Measurements from ENCODE around the gene GPRC5C. TPM values are rescaled to one million over a fixed set of nuclear protein-coding genes. Genes with fewer than 3 reads are reported as not detected.

GPRC5C gene
- total and polyA plus RNA-seq, 2 donors (not counting 3 experiments of a cell fraction or from before 2014, with no cell fraction given) = not detected

DNA sequence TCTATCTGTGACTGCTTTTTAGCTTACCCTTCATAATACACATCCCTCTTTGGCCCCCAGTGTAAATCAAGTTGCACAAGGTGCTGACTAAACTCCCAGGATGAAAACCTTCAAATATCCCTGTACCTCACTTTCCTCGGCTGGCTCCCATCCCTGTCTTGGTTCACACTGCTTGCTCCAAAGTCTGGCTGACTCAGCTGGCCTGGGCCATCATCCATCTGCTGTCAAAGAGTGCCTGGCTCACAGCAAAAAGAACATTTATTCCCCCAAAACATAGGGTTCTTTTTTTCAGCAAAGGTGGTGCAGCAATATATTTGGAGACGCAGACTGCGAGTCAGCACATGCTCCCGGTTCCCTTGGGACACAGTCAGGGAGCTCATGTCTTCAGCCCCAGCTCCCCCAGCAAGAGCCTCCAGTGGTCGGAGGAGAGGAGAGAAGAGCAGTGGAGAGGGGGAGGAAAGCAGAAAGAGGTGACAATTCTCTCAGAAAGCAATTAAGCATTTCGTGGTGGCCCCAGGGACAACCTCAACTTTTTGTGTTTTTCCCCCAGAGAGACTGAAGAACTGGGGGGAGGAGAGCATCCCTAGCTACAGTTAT is 38.4 kb upstream of the GPRC5C start:
- Histone ChIP-seq H3K4me2 (ENCODE audit: insufficient read depth, low read length) (no peak overlapping the region), H3K9me3 (replicated peaks; ENCODE audit: control insufficient read depth, insufficient read depth, low read length) (no peaks in the 10 kb centered on the region), H3K9me1 (replicated peaks; ENCODE audit: control insufficient read depth, extremely low read depth, insufficient read depth, low read length) (no peaks in the 10 kb centered on the region), H3K9ac (replicated peaks; ENCODE audit: extremely low read depth, insufficient read depth, low read length) (no peak overlapping the region), H3K4me3 (replicated peaks in 1 of 3; ENCODE audit: insufficient read depth in 1 of 3, low read depth in 1 of 3, low read length in 3 of 3) (no peak overlapping the region), H3K36me3 (ENCODE audit: control insufficient read depth in 2 of 2, extremely low read depth in 1 of 2, insufficient read depth in 2 of 2, low read length in 2 of 2) (no peaks in the 10 kb centered on the region), H4K20me1 (replicated peaks; ENCODE audit: control insufficient read depth, extremely low read depth, insufficient read depth, low read length) (no peaks in the 10 kb centered on the region), H3K27ac (ENCODE audit: insufficient read depth, low read depth, low read length) (no peak overlapping the region), H3K4me1 (ENCODE audit: control insufficient read depth, extremely low read depth, insufficient read depth, low read length) (no peaks in the 10 kb centered on the region), H3K27me3 (ENCODE audit: control insufficient read depth in 2 of 2, insufficient read depth in 2 of 2, low read length in 2 of 2) (no peaks in the 10 kb centered on the region), H2AFZ (ENCODE audit: low read depth, low read length) (no peak overlapping the region), H3K79me2 (ENCODE audit: control insufficient read depth, insufficient read depth, low read length) (no peaks in the 10 kb centered on the region)
- intact Hi-C loops (cut with micrococcal nuclease) (no loop called here), dilution Hi-C loops (cut with MboI; ENCODE audit: extremely low pct_ligation_motif_present, low sequenced_read_pairs) (no loop called here)
- no peak for FAIRE-seq
- CTCF ChIA-PET = interaction anchor here (5.3 kb wide), 1 partner anchor 13 kb away, joined by 32 read pairs; no protein-coding TSS in a partner anchor
- TF ChIP-seq POLR2A (IDR thresholded peaks at IDR 0.05; ENCODE audit: low read depth, low read length) (no peak), EZH2 (IDR thresholded peaks at IDR 0.05; ENCODE audit: borderline replicate concordance, low read depth, low read length, severe bottlenecking) (no peak), MYC (IDR thresholded peaks at IDR 0.05; ENCODE audit: low read depth, low read length) (no peak), GATA2 (IDR thresholded peaks at IDR 0.05; ENCODE audit: insufficient read depth, insufficient read length, low read depth, low read length) (no peak)
- TF ChIP-seq, protein P1, sequence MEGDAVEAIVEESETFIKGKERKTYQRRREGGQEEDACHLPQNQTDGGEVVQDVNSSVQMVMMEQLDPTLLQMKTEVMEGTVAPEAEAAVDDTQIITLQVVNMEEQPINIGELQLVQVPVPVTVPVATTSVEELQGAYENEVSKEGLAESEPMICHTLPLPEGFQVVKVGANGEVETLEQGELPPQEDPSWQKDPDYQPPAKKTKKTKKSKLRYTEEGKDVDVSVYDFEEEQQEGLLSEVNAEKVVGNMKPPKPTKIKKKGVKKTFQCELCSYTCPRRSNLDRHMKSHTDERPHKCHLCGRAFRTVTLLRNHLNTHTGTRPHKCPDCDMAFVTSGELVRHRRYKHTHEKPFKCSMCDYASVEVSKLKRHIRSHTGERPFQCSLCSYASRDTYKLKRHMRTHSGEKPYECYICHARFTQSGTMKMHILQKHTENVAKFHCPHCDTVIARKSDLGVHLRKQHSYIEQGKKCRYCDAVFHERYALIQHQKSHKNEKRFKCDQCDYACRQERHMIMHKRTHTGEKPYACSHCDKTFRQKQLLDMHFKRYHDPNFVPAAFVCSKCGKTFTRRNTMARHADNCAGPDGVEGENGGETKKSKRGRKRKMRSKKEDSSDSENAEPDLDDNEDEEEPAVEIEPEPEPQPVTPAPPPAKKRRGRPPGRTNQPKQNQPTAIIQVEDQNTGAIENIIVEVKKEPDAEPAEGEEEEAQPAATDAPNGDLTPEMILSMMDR (IDR thresholded peaks at IDR 0.05; ENCODE audit: extremely low read depth in 1 of 2, insufficient read depth in 1 of 2, low read depth in 1 of 2, low read length in 2 of 2) = no peak
- no peak for DNase-seq (ENCODE audit: low read depth, low spot score)
- POLR2A ChIA-PET = no interaction called here
- BruUV-seq (replicated peaks) = no TSS peak
